HG02763 (cell line): Measurements from ENCODE around the gene DDX3X.
A peak's percentile ranks its signal among the peaks of the same experiment; 100 is the strongest.
"Not testable (repeated sequence)": the region's sequence is repeated elsewhere in the genome, so short reads cannot be mapped to it uniquely, and the experiment has no call there.

Experiments used
- ATAC-seq: cut with Tn5 transposase; IDR thresholded peaks from one replicate; pipeline ENCODE4 v1.9.1; 2021; ENCODE audit warnings: mild to moderate bottlenecking, moderate library complexity; ENCODE audit not compliant: unreplicated experiment

DDX3X gene

DNA sequence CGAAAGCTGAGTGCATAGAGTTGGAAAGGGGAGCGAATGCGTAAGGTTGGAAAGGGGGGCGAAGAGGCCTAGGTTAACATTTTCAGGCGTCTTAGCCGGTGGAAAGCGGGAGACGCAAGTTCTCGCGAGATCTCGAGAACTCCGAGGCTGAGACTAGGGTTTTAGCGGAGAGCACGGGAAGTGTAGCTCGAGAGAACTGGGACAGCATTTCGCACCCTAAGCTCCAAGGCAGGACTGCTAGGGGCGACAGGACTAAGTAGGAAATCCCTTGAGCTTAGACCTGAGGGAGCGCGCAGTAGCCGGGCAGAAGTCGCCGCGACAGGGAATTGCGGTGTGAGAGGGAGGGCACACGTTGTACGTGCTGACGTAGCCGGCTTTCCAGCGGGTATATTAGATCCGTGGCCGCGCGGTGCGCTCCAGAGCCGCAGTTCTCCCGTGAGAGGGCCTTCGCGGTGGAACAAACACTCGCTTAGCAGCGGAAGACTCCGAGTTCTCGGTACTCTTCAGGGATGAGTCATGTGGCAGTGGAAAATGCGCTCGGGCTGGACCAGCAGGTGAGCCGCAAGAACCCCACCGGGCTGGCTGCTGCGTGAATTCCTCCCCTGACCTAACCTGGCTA is at the start of gene DDX3X:
Gene DDX3X (plus strand): TSS at position 419 of the 619 bp plus-strand sequence. CDS start 91 bp downstream, at position 510.
- ATAC-seq = peak; percentile 52

GRCh38 chrX:41285928-41286327 is 48.0 kb upstream of the DDX3X start:
- not testable (repeated sequence) for ATAC-seq

DNA sequence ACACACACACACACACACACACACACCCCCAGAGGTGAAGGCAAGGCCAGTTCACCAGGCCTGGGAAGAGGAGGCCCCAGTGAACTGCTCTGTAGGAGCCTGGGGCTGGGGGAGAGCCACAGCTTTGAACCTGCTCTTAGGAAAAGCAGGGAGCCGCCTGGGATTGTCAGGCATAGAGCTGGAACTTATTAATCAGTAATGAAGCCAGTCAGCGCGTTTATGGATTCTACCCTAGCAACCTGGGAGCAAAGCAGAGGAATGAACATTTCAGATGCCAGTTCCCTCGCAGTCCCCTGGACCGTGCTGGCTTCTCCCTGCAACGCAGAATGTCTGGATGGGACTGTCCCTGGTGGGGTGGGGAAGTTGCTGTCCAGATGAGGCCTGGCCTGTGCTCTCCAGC is 45.3 kb upstream of the DDX3X start:
- no peak for ATAC-seq

DNA sequence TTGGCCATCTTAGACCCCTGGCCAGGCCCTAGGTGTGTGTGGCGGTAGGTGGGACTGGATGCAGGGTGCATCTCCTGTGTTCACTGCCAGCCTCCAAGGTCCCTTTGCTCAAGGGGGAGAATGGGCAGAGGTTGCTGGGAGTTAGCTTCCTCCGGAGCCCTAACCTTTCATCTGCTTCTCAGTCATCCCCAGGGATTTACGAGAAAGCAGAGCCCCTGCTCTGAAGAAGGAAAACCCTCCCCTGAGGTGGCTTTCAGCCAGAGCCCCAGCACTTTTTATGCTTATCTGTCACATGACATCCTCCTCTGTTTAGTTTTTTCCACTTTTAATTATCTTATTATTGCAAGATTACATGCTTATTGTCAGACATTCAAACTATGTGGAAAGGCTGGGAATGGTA is 44.9 kb upstream of the DDX3X start:
- ATAC-seq = no peak

DNA sequence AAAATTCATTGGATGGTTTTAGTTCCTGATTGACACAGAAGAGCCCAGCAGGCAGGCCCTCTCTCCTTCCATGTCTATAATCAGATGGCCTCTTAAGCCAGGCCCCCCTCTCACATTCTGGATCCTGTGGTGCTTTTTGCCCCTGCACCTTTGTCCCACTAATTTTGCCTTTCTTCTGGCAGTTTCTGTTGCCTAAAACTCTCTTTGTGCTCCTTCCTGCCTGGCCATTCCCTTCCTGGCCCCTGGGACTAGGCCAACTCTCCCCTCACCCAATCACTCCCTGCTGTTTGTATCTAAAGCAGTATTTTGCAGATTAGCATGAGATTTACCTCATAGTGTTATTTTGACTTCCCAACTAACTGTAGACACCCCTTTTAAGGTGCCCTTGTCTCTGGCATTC is 42.7 kb upstream of the DDX3X start:
- ATAC-seq = no peak

DNA sequence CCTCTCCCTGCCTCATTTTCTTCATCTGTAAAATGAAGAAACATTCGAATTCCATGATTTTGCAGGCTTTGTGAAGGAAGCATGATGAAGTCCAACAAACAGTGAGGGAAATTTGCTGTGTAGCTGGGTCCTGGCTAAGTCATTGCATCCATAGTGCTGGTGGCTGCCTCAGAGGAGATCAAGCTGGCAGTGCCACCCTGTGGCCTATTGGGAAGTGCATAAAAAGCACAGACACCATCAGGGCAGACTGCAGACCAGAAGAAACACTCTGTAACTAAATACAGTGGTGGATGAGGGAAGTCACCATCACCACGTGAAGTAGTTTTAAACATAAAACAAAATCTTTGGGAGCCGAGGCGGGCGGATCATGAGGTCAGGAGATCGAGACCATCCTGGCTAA is 40.7 kb upstream of the DDX3X start:
- no peak for ATAC-seq

DNA sequence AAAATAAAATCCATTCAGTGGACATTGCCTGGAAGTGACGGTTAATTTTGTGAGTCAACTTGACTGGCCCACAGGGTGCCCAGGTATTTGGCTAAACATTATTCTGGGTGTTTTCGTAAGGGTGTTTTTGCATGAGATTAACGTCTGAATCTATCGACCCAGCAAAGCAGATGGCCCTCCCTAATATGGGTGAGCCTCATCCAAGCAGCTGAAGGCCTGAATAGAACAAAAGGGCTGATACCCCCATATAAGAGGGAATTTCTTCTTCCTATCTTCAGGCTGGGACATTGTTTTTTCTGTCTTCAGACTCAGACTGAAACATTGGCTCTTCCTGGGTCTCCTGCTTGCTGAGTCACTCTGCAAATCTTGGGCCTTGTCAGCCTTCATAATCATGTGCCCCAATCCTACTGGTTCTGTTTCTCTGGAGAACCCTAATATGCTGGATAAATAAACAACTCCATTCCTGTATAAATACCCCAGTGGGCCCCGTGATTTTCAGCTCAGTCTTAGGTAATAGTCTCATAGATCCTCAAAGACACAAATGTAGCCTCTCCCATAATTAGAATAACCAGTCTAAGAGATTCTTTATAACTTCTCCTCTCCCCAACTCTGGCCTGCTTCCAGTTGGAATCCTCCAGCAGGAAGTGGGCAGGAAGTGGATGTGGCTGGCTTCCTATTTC is 33.1 kb upstream of the DDX3X start:
- ATAC-seq = no peak

GRCh38 chrX:41301438-41301824 is 32.5 kb upstream of the DDX3X start:
- no peak for ATAC-seq

DNA sequence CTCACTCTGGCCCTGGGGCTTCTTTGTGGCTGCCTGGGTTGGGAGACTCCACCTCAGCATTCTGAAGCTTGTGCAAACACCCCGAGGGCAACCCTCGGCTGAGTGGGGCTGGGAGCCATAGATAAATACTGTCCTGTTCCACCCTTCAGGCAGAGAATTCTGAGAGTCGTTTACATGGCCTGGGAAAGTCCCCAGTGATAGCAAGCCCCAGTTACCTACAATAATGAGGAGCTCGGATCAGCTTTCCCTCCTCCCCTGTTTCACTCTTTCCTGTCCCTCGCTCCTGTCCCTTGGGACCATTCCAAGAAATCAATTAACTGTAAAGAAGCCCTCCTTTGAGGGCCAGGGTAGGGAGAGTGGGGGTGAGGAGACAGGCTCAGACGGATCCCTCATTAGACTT is 31.6 kb upstream of the DDX3X start:
- no peak for ATAC-seq

DNA sequence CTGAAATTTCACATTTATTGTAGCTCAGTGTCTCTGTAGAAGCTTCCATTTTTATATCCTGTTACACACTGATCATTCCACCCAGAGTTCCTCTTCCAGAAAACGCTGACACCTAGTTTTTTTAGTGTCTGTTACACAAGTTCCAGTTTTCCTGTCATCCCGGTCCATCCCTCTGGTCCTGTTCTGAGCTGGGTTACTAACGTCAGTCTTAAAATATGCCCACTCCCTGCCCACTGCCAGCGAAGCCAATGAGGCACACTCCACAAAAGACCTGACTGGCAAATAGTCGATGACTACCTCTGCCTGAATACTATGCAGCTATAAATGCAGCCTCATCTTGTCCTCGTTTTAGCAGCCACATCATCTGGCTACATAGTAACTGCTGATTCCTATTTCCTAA is 30.9 kb upstream of the DDX3X start:
- no peak for ATAC-seq

DNA sequence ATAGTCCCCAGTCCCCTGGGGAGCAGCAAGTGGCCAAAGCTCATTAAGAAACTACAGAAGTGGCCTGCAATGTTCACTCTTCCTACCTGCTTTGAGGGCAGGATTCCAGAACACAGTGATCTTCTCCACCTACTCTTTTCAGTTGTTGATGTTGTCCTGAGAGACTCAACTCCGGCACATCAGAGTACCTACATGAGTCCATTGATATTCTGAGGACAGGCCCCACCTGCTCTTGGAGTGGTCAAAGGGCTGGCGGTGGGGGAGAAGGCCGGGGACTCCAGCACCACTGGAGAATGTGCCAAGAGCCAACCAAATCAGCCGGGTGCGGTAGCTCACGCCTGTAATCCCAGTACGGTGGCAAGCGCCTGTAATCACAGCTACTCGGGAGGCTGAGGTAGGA is 29.8 kb upstream of the DDX3X start:
- no peak for ATAC-seq

- no peak for ATAC-seq
Observed at GRCh38 chrX:41308884-41309647, 24.9 kb upstream of the DDX3X start.

- no peak for ATAC-seq
Observed at GRCh38 chrX:41312786-41313185, 21.2 kb upstream of the DDX3X start.

DNA sequence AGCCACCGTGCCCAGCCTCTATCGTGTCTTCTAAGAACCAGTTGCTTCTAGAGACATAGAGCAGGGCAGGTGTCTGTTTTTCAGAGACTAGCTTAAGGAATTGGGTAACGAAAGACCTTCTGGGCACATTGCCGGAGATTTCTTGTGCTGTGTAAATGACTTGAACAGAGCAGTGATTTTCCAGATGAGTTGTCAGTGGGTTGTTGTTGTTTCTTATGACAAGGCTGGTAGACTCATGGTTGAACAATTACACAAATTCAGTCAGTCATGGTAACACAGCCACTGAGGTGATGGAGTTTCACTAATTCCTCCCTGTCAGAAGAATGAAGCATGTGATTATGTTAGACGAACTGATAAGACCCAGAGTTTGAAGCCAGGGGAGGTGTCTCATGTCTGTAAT is 20.5 kb upstream of the DDX3X start:
- ATAC-seq = no peak

- ATAC-seq = no peak
Observed at GRCh38 chrX:41314204-41314603, 19.8 kb upstream of the DDX3X start.

DNA sequence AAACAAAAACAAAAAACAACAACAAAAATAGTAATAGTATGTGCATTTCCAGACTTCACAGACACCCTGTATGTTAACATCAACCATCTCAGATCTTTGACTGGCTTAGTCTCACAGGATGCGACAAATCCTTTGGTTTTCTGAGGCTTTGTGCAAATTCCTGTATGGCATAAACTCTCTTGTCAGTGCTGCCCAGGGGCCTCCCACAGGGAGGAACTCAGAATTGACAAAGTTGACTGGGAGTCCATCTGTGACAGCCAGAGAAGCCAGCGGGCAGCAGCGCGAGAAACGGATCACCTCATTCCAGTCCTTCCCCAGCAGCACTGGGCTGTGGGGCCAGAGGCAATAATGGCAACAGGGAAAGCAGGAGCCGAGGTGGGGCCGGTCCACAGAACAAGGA is 19.1 kb upstream of the DDX3X start:
- no peak for ATAC-seq

DNA sequence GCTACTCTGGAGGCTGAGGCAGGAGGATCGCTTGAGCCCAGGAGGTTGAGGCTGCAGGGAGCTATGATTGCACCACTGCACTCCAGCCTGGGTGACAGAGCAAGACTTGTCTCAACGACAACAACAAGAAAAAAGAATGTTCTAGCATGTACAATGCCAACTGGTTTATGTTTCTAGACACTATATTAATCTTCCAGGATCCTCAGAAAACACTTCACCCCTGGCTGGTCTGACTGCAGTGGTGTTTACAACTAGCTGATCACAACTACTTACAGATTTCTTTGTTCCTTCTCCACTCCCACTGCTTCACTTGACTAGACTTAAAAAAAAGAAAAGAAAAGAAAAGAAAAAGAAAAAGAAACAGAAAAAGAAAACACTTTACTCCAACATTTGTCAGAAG is 17.7 kb upstream of the DDX3X start:
- ATAC-seq = not testable (repeated sequence)

- ATAC-seq = no peak
Observed at GRCh38 chrX:41317477-41318208, 16.3 kb upstream of the DDX3X start.

- no peak for ATAC-seq
Observed at GRCh38 chrX:41320393-41320792, 13.6 kb upstream of the DDX3X start.

GRCh38 chrX:41322821-41323603 is 10.9 kb upstream of the DDX3X start:
- no peak for ATAC-seq

GRCh38 chrX:41326431-41326830 is 7.5 kb upstream of the DDX3X start:
- no peak for ATAC-seq
